UCSD-AML1 (cell line): Measurements from ENCODE around the gene SMAP1.
"Not testable (repeated sequence)": the region's sequence is repeated elsewhere in the genome, so short reads cannot be mapped to it uniquely, and the experiment has no call there.

Experiments
- DNase-seq: peaks from one replicate; lab custom pipeline; 2025; ENCODE audit not compliant: unreplicated experiment; lab: John Stamatoyannopoulos, UW

Gene SMAP1

GRCh38 chr6:70738028-70738427, 70.3 kb downstream of the SMAP1 start:
- no peak for DNase-seq

GRCh38 chr6:70739534-70739933, 71.9 kb downstream of the SMAP1 start:
- DNase-seq, result no peak

GRCh38 chr6:70740746-70741145, 73.1 kb downstream of the SMAP1 start:
- DNase-seq, result not testable (repeated sequence)

- DNase-seq, result not testable (repeated sequence)
These were observed 74.8 kb downstream of the SMAP1 start for GRCh38 chr6:70742462-70742861.

GRCh38 chr6:70753870-70754380, 86.2 kb downstream of the SMAP1 start:
- no peak for DNase-seq

GRCh38 chr6:70758883-70759282, 91.2 kb downstream of the SMAP1 start:
- DNase-seq, result no peak

- no peak for DNase-seq
These were observed 96.2 kb downstream of the SMAP1 start for GRCh38 chr6:70763754-70764510.

- no peak for DNase-seq
These were observed 97.0 kb downstream of the SMAP1 start for GRCh38 chr6:70764706-70765105.

- not testable (repeated sequence) for DNase-seq
These were observed 103.7 kb downstream of the SMAP1 start for GRCh38 chr6:70771351-70771750.

GRCh38 chr6:70779934-70780333, 112.3 kb downstream of the SMAP1 start:
- no peak for DNase-seq

GRCh38 chr6:70790483-70791224, 123.0 kb downstream of the SMAP1 start:
- no peak for DNase-seq

GRCh38 chr6:70797625-70798024, 129.9 kb downstream of the SMAP1 start:
- DNase-seq, result no peak

- DNase-seq, result no peak
These were observed 138.4 kb downstream of the SMAP1 start for GRCh38 chr6:70806086-70806485.

- DNase-seq, result no peak
These were observed 144.1 kb downstream of the SMAP1 start for GRCh38 chr6:70811788-70812187.

- DNase-seq, result no peak
These were observed 146.2 kb downstream of the SMAP1 start for GRCh38 chr6:70813885-70814284.

GRCh38 chr6:70819646-70820045, 152.0 kb downstream of the SMAP1 start:
- DNase-seq, result no peak

- DNase-seq, result no peak
These were observed 153.1 kb downstream of the SMAP1 start for GRCh38 chr6:70820778-70821177.

GRCh38 chr6:70821751-70822150, 154.1 kb downstream of the SMAP1 start:
- DNase-seq, result no peak

- DNase-seq, result no peak
These were observed 156.0 kb downstream of the SMAP1 start for GRCh38 chr6:70823651-70824050.

- no peak for DNase-seq
These were observed 163.7 kb downstream of the SMAP1 start for GRCh38 chr6:70831427-70831826.

GRCh38 chr6:70834520-70834919, 166.8 kb downstream of the SMAP1 start:
- no peak for DNase-seq

- DNase-seq, result no peak
These were observed 171.2 kb downstream of the SMAP1 start for GRCh38 chr6:70838907-70839285.
